HFF-Myc (cell line): ENCODE results near the gene MAMLD1.
A peak's percentile ranks its signal among the peaks of the same experiment; 100 is the strongest.

Experiments used
- DNase-seq: peaks from one replicate; pipeline ENCODE4 v3.0.0-alpha.2; 2011; ENCODE audit warnings: low read depth; ENCODE audit errors: extremely low read depth
- H3K4me3 ChIP-seq: replicated peaks from 2 replicates; pipeline ENCODE4 v1.5.1; 2011; ENCODE audit warnings: low read depth, mild to moderate bottlenecking, control low read depth, low read length
- TF ChIP-seq, protein P1 (sequence below): IDR thresholded peaks from 2 replicates; pipeline ENCODE4 v1.5.1; 2012; ENCODE audit warnings: mild to moderate bottlenecking, low read depth, low read length, control low read depth; ENCODE audit errors: missing control alignments

MAMLD1 gene

DNA sequence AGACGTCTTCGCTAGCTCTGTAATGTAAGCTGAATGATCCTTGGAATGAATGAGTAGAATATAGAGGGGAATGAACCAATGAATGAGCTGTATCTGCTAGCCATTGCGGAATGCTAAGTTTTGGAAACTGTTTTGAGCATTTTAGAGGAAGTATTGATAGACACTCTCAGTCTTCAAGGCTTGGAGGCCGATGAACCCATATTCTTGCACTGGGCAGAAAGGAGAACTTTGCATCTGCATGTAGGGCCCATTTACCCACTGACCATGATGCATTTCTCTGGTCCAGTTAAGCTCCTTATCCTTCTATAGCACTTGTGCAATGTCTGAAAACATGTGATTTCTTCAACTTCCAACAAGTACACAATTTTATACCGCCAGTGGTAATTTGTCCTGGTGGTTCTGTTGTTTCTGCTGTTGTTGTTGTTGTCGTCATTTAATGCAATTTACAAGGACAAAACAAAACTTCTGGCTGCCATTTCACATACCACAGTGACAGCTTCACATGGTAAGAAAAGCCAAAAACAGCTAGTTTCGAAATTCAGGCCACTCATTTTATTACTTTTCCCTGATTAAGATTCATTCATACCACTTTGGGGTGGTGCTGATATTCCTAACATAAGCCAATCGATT is 120.4 kb downstream of the MAMLD1 start:
- no peak overlapping the region for H3K4me3 ChIP-seq
- TF ChIP-seq, protein P1, sequence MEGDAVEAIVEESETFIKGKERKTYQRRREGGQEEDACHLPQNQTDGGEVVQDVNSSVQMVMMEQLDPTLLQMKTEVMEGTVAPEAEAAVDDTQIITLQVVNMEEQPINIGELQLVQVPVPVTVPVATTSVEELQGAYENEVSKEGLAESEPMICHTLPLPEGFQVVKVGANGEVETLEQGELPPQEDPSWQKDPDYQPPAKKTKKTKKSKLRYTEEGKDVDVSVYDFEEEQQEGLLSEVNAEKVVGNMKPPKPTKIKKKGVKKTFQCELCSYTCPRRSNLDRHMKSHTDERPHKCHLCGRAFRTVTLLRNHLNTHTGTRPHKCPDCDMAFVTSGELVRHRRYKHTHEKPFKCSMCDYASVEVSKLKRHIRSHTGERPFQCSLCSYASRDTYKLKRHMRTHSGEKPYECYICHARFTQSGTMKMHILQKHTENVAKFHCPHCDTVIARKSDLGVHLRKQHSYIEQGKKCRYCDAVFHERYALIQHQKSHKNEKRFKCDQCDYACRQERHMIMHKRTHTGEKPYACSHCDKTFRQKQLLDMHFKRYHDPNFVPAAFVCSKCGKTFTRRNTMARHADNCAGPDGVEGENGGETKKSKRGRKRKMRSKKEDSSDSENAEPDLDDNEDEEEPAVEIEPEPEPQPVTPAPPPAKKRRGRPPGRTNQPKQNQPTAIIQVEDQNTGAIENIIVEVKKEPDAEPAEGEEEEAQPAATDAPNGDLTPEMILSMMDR: no peak
- no peak for DNase-seq

DNA sequence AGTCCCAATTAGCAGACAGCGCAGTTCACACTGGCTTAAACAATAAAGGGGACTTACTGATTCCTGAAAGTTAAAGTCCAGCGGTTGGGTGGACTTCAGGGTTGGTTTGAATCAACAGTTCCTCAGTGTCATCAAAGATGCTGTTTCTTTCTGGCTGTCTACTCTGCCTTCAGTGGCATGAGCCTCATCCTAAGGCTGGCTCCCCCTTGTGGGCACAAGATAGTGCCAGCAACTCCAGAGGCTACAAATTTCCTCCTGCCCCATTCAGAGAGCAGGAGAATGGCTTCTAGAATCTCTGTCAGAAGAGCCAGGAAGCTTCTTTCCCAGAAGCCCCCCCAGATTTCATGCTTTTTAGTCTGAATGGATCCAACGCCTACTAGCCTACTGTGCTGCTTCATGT is 122.9 kb downstream of the MAMLD1 start:
- DNase-seq: no peak
- H3K4me3 ChIP-seq: no peak overlapping the region
- TF ChIP-seq, protein P1: peak; percentile 71

DNA sequence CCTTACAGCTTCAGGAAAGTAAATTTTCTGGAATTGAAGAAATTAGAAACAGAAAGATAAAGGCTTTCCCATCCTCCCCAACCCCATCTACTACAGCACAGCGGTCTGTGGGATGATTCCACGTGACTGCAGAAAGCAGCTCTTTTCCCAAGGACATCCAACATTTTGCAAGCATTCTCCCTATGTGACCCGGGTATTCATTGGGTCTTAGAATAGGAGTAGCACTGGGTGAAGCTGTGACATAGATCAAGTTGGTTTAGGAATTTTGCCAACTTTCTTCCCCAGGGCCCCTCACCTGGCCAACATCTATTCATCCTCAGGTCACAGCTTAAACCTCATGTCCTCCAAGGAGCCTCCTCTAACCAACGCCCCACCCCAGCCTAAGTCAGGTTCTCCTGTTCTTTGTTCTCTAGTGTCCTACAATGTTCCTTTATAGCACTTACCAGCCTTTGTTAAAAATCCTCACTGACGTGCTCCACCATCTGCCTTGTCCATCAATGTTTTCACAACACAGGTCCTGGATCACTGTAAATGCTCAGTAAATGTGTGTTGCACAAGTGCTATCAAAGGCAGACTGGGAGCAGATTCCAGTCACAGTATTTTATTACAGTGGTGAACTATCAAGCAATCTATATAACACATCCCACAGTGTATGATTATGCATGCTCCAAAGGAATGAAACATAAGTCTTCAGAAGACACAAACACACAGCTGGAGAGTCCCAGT is 124.4 kb downstream of the MAMLD1 start:
- H3K4me3 ChIP-seq: no peak overlapping the region
- DNase-seq: no peak
- TF ChIP-seq, protein P1: no peak

DNA sequence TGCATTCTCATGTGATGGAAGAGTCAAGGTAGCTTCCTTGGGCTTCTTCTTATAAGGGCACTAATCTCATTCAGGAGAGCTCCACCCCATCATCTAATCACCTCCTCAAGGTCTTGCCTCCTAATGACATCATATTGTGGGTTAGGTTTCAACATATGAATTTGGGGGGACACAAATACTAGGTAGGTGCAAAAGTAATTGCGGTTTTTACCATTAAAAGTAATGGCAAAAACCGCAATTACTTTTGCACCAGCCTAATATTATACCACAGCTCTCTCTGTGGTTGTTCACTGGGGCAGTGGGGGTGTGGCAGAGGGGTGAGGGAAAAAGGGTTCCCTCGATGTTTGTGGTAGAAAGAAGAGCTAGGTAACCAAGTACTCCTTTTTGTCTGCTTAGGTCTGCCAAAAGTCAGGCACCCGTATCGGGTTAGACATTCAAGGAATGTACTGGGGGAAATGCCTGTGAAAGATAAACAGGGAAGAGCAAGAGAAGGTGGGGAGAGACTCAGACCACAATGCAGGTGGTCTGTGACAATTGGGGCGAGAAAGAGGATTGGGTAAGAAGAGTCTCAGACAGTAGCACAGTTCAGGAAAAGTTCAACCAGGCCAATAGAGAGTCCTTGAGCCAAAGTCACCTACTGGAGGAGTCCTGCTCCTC is 126.4 kb downstream of the MAMLD1 start:
- no peak for DNase-seq
- TF ChIP-seq, protein P1: no peak
- H3K4me3 ChIP-seq: no peak overlapping the region

DNA sequence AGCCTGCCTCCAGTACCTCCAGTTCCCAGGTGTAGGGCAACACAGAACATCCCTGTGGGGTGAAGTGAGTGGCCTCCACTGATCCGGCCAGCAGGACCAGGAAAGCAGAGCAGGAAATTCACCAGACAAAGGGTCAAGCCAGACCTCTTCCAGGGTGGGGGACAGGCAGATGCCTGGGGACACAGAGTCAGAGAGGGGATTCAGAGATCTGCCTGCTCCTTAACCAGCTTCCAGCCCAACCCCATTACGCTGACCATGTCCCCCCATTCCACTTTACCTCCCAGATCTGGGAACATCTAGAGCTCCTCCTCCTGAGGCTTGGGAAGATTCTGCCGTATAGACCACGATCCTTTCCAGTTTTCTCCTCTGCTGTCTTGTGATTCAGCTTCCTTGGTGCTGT is 132.4 kb downstream of the MAMLD1 start:
- TF ChIP-seq, protein P1: no peak
- no peak for DNase-seq
- no peak overlapping the region for H3K4me3 ChIP-seq

DNA sequence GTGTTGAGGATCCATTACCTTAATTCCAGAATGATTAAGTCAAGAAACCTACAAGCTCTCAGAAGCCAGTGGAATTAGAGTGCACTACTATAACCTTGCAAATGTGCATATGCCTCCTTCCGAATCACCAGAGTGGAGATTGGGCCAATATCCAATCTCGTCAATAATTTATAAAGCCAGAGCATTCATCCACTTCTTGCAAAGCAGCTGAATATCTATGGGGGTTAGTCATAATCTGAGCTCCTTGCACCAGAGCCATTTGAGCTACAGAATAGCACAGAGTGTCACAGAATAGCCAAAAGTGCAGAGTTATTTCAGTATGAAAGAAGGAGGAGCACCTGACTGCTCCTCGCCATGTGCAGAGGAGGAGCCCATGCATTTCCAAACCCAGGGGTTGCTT is 136.1 kb downstream of the MAMLD1 start:
- H3K4me3 ChIP-seq: no peak overlapping the region
- DNase-seq: no peak
- TF ChIP-seq, protein P1: no peak
